HepG2 (cell line): Measurements from ENCODE around the gene ZNF792. TPM values are rescaled to one million over a fixed set of nuclear protein-coding genes. Genes with fewer than 3 reads are reported as not detected.

Source experiments
- EHMT2 ChIP-seq: fragments of 200-600 bp; sonication (generic); IDR thresholded peaks from 2 replicates; pipeline ENCODE4 v1.7.0; 2017; ENCODE audit warnings: antibody characterized with exemption, low read depth, low read length, borderline replicate concordance
- EP300 ChIP-seq, 3 experiments: sonication (generic) in 1 of 3; formaldehyde crosslinking in 1 of 3; IDR thresholded peaks; 2 replicates each; pipeline versions ENCODE4 v1.5.1 to v1.6.1; 2011 to 2020; ENCODE audit warnings: low read depth in 2 of 3, low read length in 2 of 3, borderline replicate concordance in 1 of 3, improper control_type of control experiment in 1 of 3, mild to moderate bottlenecking in 1 of 3, missing genetic modification reagents in 1 of 3, moderate library complexity in 1 of 3
- FOXA3 ChIP-seq: IDR thresholded peaks from 2 replicates; pipeline ENCODE4 v1.6.1; 2016; ENCODE audit warnings: missing genetic modification reagents, missing compliant biosample characterization
- HNRNPK ChIP-seq: fragments of 200-400 bp; formaldehyde crosslinking; IDR thresholded peaks from 2 replicates; pipeline ENCODE4 v1.6.1; 2018; ENCODE audit warnings: low read length, low read depth, moderate library complexity, mild to moderate bottlenecking; ENCODE audit not compliant: poor library complexity, severe bottlenecking
- HOMEZ ChIP-seq: IDR thresholded peaks from 2 replicates; pipeline ENCODE4 v1.6.1; 2016; ENCODE audit warnings: low read depth
- NONO ChIP-seq, 2 experiments: fragments of 450-650 bp in 1 of 2; sonication (generic) in 1 of 2; formaldehyde crosslinking in 1 of 2; IDR thresholded peaks in 1 of 2; conservative IDR thresholded peaks in 1 of 2; 2 replicates each; pipeline versions ENCODE4 v1.6.1 to v1.8.0; 2017 to 2022; ENCODE audit warnings: mild to moderate bottlenecking in 1 of 2, missing genetic modification reagents in 1 of 2, moderate library complexity in 1 of 2
- RAD51 ChIP-seq: fragments of 450-650 bp; IDR thresholded peaks from 2 replicates; pipeline ENCODE4 v1.6.1; 2016; ENCODE audit warnings: borderline replicate concordance
- RBAK ChIP-seq: sonication (generic); formaldehyde crosslinking; IDR thresholded peaks from 2 replicates; pipeline ENCODE4 v1.5.1; 2020; ENCODE audit warnings: mild to moderate bottlenecking, missing genetic modification reagents
- SRSF1 ChIP-seq: fragments of 200-400 bp; formaldehyde crosslinking; optimal IDR thresholded peaks from 2 replicates; pipeline ENCODE3; 2017; ENCODE audit warnings: mild to moderate bottlenecking, low read depth, low read length, moderate library complexity
- TBL1XR1 ChIP-seq: fragments of 150-350 bp; IDR thresholded peaks from 2 replicates; pipeline ENCODE4 v1.6.1; 2014; ENCODE audit warnings: borderline replicate concordance, low read length; ENCODE audit not compliant: partially characterized antibody
- ZFP90 ChIP-seq: sonication (generic); formaldehyde crosslinking; IDR thresholded peaks from 2 replicates; pipeline ENCODE4 v1.8.0; 2022; ENCODE audit warnings: missing genetic modification reagents, mild to moderate bottlenecking, inconsistent platforms, borderline replicate concordance
- ZNF232 ChIP-seq: sonication (generic); formaldehyde crosslinking; IDR thresholded peaks from 2 replicates; pipeline ENCODE4 v1.4.0; 2020; ENCODE audit warnings: missing genetic modification reagents, borderline replicate concordance
- ZNF234 ChIP-seq: sonication (generic); formaldehyde crosslinking; conservative IDR thresholded peaks from 2 replicates; pipeline ENCODE4 v1.5.1; 2020; ENCODE audit warnings: mild to moderate bottlenecking, missing genetic modification reagents
- ZNF317 ChIP-seq: sonication (generic); formaldehyde crosslinking; IDR thresholded peaks from 2 replicates; pipeline ENCODE4 v1.5.0; 2020; ENCODE audit warnings: mild to moderate bottlenecking, missing genetic modification reagents
- ZNF572 ChIP-seq: sonication (generic); formaldehyde crosslinking; IDR thresholded peaks from 2 replicates; pipeline ENCODE4 v1.5.1; 2020; ENCODE audit warnings: mild to moderate bottlenecking, missing genetic modification reagents
- ZNF710 ChIP-seq: sonication (generic); formaldehyde crosslinking; IDR thresholded peaks from 2 replicates; pipeline ENCODE4 v1.5.0; 2020; ENCODE audit warnings: mild to moderate bottlenecking, missing genetic modification reagents, borderline replicate concordance
- ZSCAN21 ChIP-seq: sonication (generic); formaldehyde crosslinking; IDR thresholded peaks from 2 replicates; pipeline ENCODE4 v1.8.0; 2022; ENCODE audit warnings: mild to moderate bottlenecking, missing genetic modification reagents, moderate library complexity, borderline replicate concordance
- polyA plus RNA-seq, 8 experiments: library from polyadenylated mRNA; depleted of rRNA in 3 of 8; stranded (reverse) in 7 of 8; unstranded in 1 of 8; fragments of >200 nt; fragmentation: Illumina TruSeq in 4 of 8; extraction: Trizol in 4 of 8; gene quantifications; 2 replicates each; pipeline versions ENCODE4 v1.2.1 to v1.2.3, GENCODE V29; 2011 to 2016; ENCODE audit warnings: low read depth in 4 of 8, missing spikeins in 1 of 8, mixed read lengths in 1 of 8; ENCODE audit not compliant: insufficient read depth in 1 of 8
- total RNA-seq, 5 experiments: library from RNA; depleted of rRNA; stranded (reverse); fragments of >200 nt; fragmentation: Illumina TruSeq; extraction: Trizol; gene quantifications; 2 replicates each; pipeline ENCODE4 v1.2.3, GENCODE V29; 2016; ENCODE audit warnings: low read depth in 1 of 5
- TF ChIP-seq, protein P1 (sequence below): sonication (generic); formaldehyde crosslinking; IDR thresholded peaks from 2 replicates; pipeline ENCODE4 v1.5.1; 2020; ENCODE audit warnings: missing genetic modification reagents, mild to moderate bottlenecking, borderline replicate concordance
- TF ChIP-seq, protein P2 (sequence below): sonication (generic); formaldehyde crosslinking; IDR thresholded peaks from 2 replicates; pipeline ENCODE4 v1.8.1; 2023; ENCODE audit warnings: mild to moderate bottlenecking, missing genetic modification reagents

Gene ZNF792
- total and polyA plus RNA-seq, 2 of the 13 experiments (the other 11 are each of a cell fraction or from before 2014, with no cell fraction given): 5.5 to 11.5 TPM

GRCh38 chr19:34994643-34995541, 30.9 kb upstream of the ZNF792 start (continued):
- TF ChIP-seq, protein P1, sequence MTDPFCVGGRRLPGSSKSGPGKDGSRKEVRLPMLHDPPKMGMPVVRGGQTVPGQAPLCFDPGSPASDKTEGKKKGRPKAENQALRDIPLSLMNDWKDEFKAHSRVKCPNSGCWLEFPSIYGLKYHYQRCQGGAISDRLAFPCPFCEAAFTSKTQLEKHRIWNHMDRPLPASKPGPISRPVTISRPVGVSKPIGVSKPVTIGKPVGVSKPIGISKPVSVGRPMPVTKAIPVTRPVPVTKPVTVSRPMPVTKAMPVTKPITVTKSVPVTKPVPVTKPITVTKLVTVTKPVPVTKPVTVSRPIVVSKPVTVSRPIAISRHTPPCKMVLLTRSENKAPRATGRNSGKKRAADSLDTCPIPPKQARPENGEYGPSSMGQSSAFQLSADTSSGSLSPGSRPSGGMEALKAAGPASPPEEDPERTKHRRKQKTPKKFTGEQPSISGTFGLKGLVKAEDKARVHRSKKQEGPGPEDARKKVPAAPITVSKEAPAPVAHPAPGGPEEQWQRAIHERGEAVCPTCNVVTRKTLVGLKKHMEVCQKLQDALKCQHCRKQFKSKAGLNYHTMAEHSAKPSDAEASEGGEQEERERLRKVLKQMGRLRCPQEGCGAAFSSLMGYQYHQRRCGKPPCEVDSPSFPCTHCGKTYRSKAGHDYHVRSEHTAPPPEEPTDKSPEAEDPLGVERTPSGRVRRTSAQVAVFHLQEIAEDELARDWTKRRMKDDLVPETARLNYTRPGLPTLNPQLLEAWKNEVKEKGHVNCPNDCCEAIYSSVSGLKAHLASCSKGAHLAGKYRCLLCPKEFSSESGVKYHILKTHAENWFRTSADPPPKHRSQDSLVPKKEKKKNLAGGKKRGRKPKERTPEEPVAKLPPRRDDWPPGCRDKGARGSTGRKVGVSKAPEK (CRISPR knock-in tag): no peak
- no peak for TF ChIP-seq RAD51
- TF ChIP-seq ZNF232: peak; percentile 71; the same call in 1 of the 2 replicates
- TF ChIP-seq, protein P2, sequence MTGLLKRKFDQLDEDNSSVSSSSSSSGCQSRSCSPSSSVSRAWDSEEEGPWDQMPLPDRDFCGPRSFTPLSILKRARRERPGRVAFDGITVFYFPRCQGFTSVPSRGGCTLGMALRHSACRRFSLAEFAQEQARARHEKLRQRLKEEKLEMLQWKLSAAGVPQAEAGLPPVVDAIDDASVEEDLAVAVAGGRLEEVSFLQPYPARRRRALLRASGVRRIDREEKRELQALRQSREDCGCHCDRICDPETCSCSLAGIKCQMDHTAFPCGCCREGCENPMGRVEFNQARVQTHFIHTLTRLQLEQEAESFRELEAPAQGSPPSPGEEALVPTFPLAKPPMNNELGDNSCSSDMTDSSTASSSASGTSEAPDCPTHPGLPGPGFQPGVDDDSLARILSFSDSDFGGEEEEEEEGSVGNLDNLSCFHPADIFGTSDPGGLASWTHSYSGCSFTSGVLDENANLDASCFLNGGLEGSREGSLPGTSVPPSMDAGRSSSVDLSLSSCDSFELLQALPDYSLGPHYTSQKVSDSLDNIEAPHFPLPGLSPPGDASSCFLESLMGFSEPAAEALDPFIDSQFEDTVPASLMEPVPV (CRISPR knock-in tag): peak; percentile 84
- TF ChIP-seq SRSF1: no peak
- peak in 1 of 2 experiments; percentile 77; a peak in 2 of 4 replicates for TF ChIP-seq EP300 (IDR thresholded peaks at IDR 0.05; ENCODE audit: low read depth in 2 of 2, low read length in 2 of 2)
- peak; percentile 77 for TF ChIP-seq EP300 (CRISPR knock-in tag; IDR thresholded peaks at IDR 0.05; ENCODE audit: borderline replicate concordance)
- no peak for TF ChIP-seq EHMT2
- no peak for TF ChIP-seq HNRNPK
- TF ChIP-seq HOMEZ: 0 out of 2 replicates have a peak, but pooled peaks have one; percentile 46
- TF ChIP-seq ZNF572 (CRISPR knock-in tag): no peak
- TF ChIP-seq ZNF317 (CRISPR knock-in tag): peak; percentile 35; the same call in 1 of the 2 replicates
- no peak for TF ChIP-seq NONO (IDR thresholded peaks at IDR 0.05)
- peak; percentile 83 for TF ChIP-seq NONO (CRISPR knock-in tag; conservative IDR thresholded peaks at IDR 0.05)
- TF ChIP-seq ZNF710 (CRISPR knock-in tag): no peak
- no peak for TF ChIP-seq ZNF234
- TF ChIP-seq ZSCAN21 (CRISPR knock-in tag): no peak
- TF ChIP-seq FOXA3 (CRISPR knock-in tag): peak; percentile 99
- no peak for TF ChIP-seq ZFP90 (CRISPR knock-in tag)
- TF ChIP-seq TBL1XR1: peak; percentile 23
- no peak for TF ChIP-seq RBAK (CRISPR knock-in tag)
